Panc1 (cell line): ENCODE measurements around the gene NRCAM. TPM values are rescaled to one million over a fixed set of nuclear protein-coding genes. Genes with fewer than 3 reads are reported as not detected.

Experiments
- ATAC-seq: fragments of 200-7000 bp; cut with Tn5 transposase; 2 replicates; pipeline ENCODE4 v1.9.1; 2020; ENCODE audit warnings: mild to moderate bottlenecking, moderate library complexity
- BruUV-seq: library from RNA; stranded (reverse); fragments of 400-500 nt; replicated peaks from 2 replicates; lab custom pipeline; 2021; lab: Mats Ljungman, UMichigan
- CTCF ChIA-PET: fragments of 300-600 bp; sonication (Branson Sonifier 250); formaldehyde crosslinking; loops from one replicate; lab custom pipeline; 2022; ENCODE audit warnings: antibody characterized with exemption; lab: Charles Lee
- POLR2A ChIA-PET: fragments of 300-600 bp; sonication (Branson Sonifier 250); formaldehyde crosslinking; loops from one replicate; lab custom pipeline; 2022; ENCODE audit warnings: antibody characterized with exemption; lab: Charles Lee
- DNase-seq: peaks from one replicate; pipeline ENCODE4 v3.0.0-alpha.2; 2010; ENCODE audit warnings: low read depth, low spot score
- H3K27ac ChIP-seq: 2 replicates; pipeline ENCODE4 v1.5.1; 2011; ENCODE audit warnings: mild to moderate bottlenecking, low read length, inconsistent platforms
- H3K27me3 ChIP-seq: fragments of 200-500 bp; sonication (Bioruptor generic); 2 replicates; pipeline ENCODE4 v1.6.0; 2014; ENCODE audit warnings: low read length, inconsistent platforms; ENCODE audit not compliant: control insufficient read depth, insufficient read depth
- H3K36me3 ChIP-seq: fragments of 200-500 bp; sonication (Bioruptor generic); 2 replicates; pipeline ENCODE4 v1.5.1; 2014; ENCODE audit warnings: inconsistent platforms, mild to moderate bottlenecking, low read length, moderate library complexity; ENCODE audit not compliant: control insufficient read depth, insufficient read depth
- H3K4me1 ChIP-seq: 2 replicates; pipeline ENCODE4 v1.5.1; 2011; ENCODE audit warnings: inconsistent platforms, mild to moderate bottlenecking, low read length, moderate library complexity; ENCODE audit not compliant: control insufficient read depth, insufficient read depth
- H3K4me3 ChIP-seq, 2 experiments: 2 replicates each; pipeline ENCODE4 v1.5.1; 2011 to 2012; ENCODE audit warnings: low read depth in 2 of 2, low read length in 2 of 2, mild to moderate bottlenecking in 2 of 2, inconsistent platforms in 1 of 2, moderate library complexity in 1 of 2
- H3K9me3 ChIP-seq: fragments of 200-500 bp; sonication (Bioruptor generic); 2 replicates; pipeline ENCODE4 v1.5.1; 2014; ENCODE audit warnings: low read depth, mild to moderate bottlenecking, inconsistent platforms, low read length, moderate library complexity; ENCODE audit not compliant: control insufficient read depth, insufficient read depth
- POLR2AphosphoS5 ChIP-seq: IDR thresholded peaks from 2 replicates; pipeline ENCODE4 v1.6.1; 2012; ENCODE audit warnings: mild to moderate bottlenecking, low read depth, low read length, moderate library complexity
- SIN3A ChIP-seq: IDR thresholded peaks from 2 replicates; pipeline ENCODE4 v1.6.1; 2012; ENCODE audit warnings: low read depth, mild to moderate bottlenecking, low read length, moderate library complexity, borderline replicate concordance; ENCODE audit not compliant: insufficient read depth
- TCF7L2 ChIP-seq: IDR thresholded peaks from 2 replicates; pipeline ENCODE4 v1.6.1; 2011; ENCODE audit warnings: mild to moderate bottlenecking, low read depth, low read length, inconsistent platforms
- in situ Hi-C: cut with HindIII; loops from 2 replicates; pipeline ENCODE4 v1.10.0; 2016; ENCODE audit warnings: low sequenced_read_pairs, low pct_unique_long_range_greater_than_20kb
- intact Hi-C: fragments of 100-400 bp; cut with micrococcal nuclease; formaldehyde crosslinking; loops from one replicate; pipeline ENCODE4 v1.10.0; 2022; ENCODE audit not compliant: unreplicated experiment
- total RNA-seq: library from RNA; stranded (reverse); gene quantifications from one replicate; pipeline ENCODE4 v1.2.1, GENCODE V29; 2021; ENCODE audit not compliant: unreplicated experiment
- TF ChIP-seq, protein P1 (sequence below): fragments of 450-650 bp; IDR thresholded peaks from 2 replicates; pipeline ENCODE4 v1.5.1; 2017; ENCODE audit warnings: mild to moderate bottlenecking
- TF ChIP-seq, protein P2 (sequence below), 2 experiments: IDR thresholded peaks; 2 replicates each; pipeline ENCODE4 v1.6.1; 2011 to 2012; ENCODE audit warnings: low read depth in 2 of 2, control low read depth in 1 of 2, low read length in 1 of 2, mild to moderate bottlenecking in 1 of 2, moderate library complexity in 1 of 2; ENCODE audit not compliant: insufficient read depth in 1 of 2

The NRCAM gene
- total RNA-seq, 1 experiment from 2014 or later, result 0.21 TPM

DNA sequence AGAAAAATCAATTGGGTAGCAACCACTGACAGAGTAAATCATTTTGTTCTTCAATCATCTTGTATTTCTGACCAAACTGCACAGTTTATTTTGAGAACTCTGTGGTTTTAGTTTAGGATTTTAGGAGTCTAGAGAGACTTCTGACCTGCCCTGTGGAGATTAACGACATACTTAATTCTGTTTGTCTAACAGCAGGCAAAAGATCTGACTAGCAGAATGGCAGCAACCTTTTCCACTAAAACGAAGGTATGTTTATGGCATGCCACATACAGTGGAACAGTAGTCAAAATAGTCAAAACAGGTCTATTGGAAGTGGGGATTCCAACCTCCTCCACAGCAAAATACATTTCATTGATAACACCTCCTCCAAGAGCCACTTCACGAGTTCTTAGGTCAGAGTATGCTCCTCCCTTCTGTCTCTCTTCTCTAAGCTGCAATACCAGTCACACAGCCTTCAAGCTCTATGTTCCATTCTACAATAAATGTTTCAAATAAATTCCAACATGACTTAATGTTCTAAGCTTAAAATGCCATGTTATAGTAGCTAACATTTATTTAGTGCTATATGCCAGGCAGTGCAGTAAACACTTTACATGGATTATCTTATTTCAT lies 34.4 kb downstream of the NRCAM start:
- BruUV-seq, result no TSS peak

DNA sequence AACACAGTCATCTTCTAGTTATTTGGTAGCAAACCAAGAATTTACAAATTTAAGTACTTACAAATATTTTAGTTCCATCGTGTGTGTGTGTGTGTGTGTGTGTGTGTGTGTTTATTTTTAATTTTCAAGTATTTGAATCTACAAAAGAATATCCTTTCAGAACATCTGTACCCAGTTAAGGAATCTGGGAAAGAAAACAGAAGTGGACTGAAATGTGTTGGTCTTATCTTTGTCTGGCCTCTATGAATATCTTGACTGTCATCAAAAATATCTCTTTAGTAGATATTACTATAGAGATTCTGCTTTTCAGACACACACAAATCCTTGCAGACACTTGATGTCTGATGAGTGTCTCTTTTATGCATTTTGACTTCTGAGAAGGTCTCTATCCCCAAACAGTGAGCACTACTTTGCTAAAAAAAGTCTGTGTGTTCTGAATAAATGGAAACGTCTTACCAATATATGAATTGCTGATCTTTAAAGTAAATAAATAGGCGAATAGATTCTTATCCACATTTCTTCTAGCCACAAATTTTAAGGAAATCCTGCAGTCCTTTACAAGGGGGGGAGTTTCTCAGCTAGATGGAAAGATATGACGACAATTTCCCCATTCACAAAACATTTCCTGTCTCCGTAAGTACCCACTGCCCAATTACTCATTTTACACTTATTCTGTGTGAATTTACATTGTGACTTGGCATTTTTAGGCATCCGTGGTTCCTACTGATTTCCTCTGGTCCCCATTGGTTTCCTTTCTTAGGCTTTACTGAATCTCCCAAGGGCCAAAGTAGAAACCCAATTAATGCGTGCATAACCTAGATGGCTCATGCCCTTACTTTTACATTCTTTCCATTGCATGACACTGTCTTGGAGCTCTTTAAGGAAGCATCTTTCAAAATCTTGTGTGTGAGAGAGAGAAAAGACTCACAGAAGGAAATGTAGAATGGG lies 36.0 kb downstream of the NRCAM start:
- in situ Hi-C loops, result no loop called here
- Histone ChIP-seq H3K4me1 (no peaks in the 10 kb centered on the region), H3K36me3 (no peaks in the 10 kb centered on the region), H3K9me3 (no peaks in the 10 kb centered on the region), H3K27me3 (peaks cover 16% of the 10 kb centered on the region), H3K4me3 (no peak overlapping the region), H3K27ac (no peak overlapping the region)
- intact Hi-C loops, result no loop called here
- ChIA-PET POLR2A (no interaction called here), CTCF (no interaction called here)
- ATAC-seq (no peak), DNase-seq (no peak)
- no TSS peak for BruUV-seq
- no peak for TF ChIP-seq SIN3A
- TF ChIP-seq POLR2AphosphoS5, result no peak
- TF ChIP-seq, protein P1, sequence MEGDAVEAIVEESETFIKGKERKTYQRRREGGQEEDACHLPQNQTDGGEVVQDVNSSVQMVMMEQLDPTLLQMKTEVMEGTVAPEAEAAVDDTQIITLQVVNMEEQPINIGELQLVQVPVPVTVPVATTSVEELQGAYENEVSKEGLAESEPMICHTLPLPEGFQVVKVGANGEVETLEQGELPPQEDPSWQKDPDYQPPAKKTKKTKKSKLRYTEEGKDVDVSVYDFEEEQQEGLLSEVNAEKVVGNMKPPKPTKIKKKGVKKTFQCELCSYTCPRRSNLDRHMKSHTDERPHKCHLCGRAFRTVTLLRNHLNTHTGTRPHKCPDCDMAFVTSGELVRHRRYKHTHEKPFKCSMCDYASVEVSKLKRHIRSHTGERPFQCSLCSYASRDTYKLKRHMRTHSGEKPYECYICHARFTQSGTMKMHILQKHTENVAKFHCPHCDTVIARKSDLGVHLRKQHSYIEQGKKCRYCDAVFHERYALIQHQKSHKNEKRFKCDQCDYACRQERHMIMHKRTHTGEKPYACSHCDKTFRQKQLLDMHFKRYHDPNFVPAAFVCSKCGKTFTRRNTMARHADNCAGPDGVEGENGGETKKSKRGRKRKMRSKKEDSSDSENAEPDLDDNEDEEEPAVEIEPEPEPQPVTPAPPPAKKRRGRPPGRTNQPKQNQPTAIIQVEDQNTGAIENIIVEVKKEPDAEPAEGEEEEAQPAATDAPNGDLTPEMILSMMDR, result no peak
- no peak for TF ChIP-seq TCF7L2
- TF ChIP-seq, protein P2, sequence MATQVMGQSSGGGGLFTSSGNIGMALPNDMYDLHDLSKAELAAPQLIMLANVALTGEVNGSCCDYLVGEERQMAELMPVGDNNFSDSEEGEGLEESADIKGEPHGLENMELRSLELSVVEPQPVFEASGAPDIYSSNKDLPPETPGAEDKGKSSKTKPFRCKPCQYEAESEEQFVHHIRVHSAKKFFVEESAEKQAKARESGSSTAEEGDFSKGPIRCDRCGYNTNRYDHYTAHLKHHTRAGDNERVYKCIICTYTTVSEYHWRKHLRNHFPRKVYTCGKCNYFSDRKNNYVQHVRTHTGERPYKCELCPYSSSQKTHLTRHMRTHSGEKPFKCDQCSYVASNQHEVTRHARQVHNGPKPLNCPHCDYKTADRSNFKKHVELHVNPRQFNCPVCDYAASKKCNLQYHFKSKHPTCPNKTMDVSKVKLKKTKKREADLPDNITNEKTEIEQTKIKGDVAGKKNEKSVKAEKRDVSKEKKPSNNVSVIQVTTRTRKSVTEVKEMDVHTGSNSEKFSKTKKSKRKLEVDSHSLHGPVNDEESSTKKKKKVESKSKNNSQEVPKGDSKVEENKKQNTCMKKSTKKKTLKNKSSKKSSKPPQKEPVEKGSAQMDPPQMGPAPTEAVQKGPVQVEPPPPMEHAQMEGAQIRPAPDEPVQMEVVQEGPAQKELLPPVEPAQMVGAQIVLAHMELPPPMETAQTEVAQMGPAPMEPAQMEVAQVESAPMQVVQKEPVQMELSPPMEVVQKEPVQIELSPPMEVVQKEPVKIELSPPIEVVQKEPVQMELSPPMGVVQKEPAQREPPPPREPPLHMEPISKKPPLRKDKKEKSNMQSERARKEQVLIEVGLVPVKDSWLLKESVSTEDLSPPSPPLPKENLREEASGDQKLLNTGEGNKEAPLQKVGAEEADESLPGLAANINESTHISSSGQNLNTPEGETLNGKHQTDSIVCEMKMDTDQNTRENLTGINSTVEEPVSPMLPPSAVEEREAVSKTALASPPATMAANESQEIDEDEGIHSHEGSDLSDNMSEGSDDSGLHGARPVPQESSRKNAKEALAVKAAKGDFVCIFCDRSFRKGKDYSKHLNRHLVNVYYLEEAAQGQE (IDR thresholded peaks at IDR 0.05; ENCODE audit: insufficient read depth in 1 of 2, low read depth in 2 of 2, low read length in 1 of 2), result no peak

More for the DNA sequence above, 34.4 kb downstream of the NRCAM start:
- ATAC-seq (no peak), DNase-seq (no peak)
- intact Hi-C loops, result no loop called here
- H3K36me3 ChIP-seq, result no peaks in the 10 kb centered on the region
- ChIA-PET POLR2A (no interaction called here), CTCF (no interaction called here)
- no peaks in the 10 kb centered on the region for H3K9me3 ChIP-seq
- TF ChIP-seq POLR2AphosphoS5 (no peak), SIN3A (no peak), TCF7L2 (no peak)
- TF ChIP-seq, protein P1, result no peak
- no peak overlapping the region for H3K4me3 ChIP-seq
- H3K27ac ChIP-seq, result no peak overlapping the region
- no peaks in the 10 kb centered on the region for H3K4me1 ChIP-seq
- H3K27me3 ChIP-seq, result peaks cover 12% of the 10 kb centered on the region
- in situ Hi-C loops, result no loop called here
